Activated naive CD8-positive, alpha-beta T cell (primary cell): ENCODE data around the gene MRPL46.
"Not testable (repeated sequence)": the region's sequence is repeated elsewhere in the genome, so short reads cannot be mapped to it uniquely, and the experiment has no call there.

Experiments
- H3K27ac Mint-ChIP-seq: one replicate; pipeline ENCODE4 v1.8.0; 2021; ENCODE audit warnings: mixed read lengths
- H3K27me3 Mint-ChIP-seq: one replicate; pipeline ENCODE4 v1.8.0; 2021; ENCODE audit warnings: mixed read lengths
- H3K36me3 Mint-ChIP-seq: one replicate; pipeline ENCODE4 v1.8.0; 2021; ENCODE audit warnings: mixed read lengths
- H3K4me1 Mint-ChIP-seq: one replicate; pipeline ENCODE4 v1.8.0; 2021; ENCODE audit warnings: low read depth, mixed read lengths
- H3K4me3 Mint-ChIP-seq: one replicate; pipeline ENCODE4 v1.8.0; 2021; ENCODE audit warnings: mild to moderate bottlenecking, mixed read lengths
- H3K9me3 Mint-ChIP-seq: one replicate; pipeline ENCODE4 v1.8.0; 2021; ENCODE audit warnings: low read depth, mixed read lengths

The MRPL46 gene

GRCh38 chr15:88489321-88489720 lies 22.1 kb upstream of the MRPL46 start:
- no peaks in the 10 kb centered on the region for H3K9me3 Mint-ChIP-seq
- H3K4me3 Mint-ChIP-seq: no peak overlapping the region
- H3K27me3 Mint-ChIP-seq: no peaks in the 10 kb centered on the region
- H3K4me1 Mint-ChIP-seq: no peaks in the 10 kb centered on the region
- H3K27ac Mint-ChIP-seq: no peak overlapping the region
- H3K36me3 Mint-ChIP-seq: no peaks in the 10 kb centered on the region

GRCh38 chr15:88487796-88488523 lies 20.8 kb upstream of the MRPL46 start:
- Mint-ChIP-seq H3K9me3 (no peaks in the 10 kb centered on the region), H3K27ac (no peak overlapping the region), H3K36me3 (no peaks in the 10 kb centered on the region), H3K27me3 (no peaks in the 10 kb centered on the region), H3K4me3 (no peak overlapping the region), H3K4me1 (no peaks in the 10 kb centered on the region)

- H3K4me3 Mint-ChIP-seq: no peak overlapping the region
- H3K27me3 Mint-ChIP-seq: no peaks in the 10 kb centered on the region
- no peak overlapping the region for H3K27ac Mint-ChIP-seq
- H3K4me1 Mint-ChIP-seq: no peaks in the 10 kb centered on the region
- H3K36me3 Mint-ChIP-seq: no peaks in the 10 kb centered on the region
- no peaks in the 10 kb centered on the region for H3K9me3 Mint-ChIP-seq
Observed at GRCh38 chr15:88487178-88487795, 20.1 kb upstream of the MRPL46 start.

DNA sequence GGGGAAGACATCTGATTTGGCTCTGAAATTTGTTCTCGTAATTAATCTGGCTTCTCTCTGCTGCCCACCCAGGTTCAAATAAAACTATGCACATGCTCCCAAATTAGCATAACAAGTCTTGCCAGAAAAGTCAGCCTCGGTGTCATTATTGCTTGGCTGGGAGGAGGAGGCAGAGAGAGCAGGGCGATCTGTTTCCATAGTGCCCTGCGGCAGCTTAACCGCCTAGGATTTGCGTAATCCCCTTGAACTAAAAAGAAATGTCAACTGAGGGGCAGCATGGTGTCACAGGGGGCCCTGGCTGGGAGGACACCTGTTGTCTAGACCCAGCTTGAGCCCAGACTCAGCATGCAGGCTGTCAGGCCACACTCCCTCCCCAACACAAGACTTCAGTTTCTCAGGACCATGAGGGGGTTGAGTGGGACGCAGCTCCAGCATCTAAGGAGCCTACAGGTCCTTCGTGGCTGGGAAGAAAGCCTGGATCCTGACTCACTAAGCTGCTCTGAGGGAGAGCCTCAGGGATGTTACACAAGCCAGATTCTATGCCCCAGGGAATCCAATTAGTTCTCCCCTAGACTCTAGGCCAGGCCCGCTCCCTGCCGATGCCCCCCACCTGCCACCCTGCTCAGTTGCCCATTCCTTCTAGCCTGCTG lies 17.6 kb upstream of the MRPL46 start:
- Mint-ChIP-seq H3K27ac (no peak overlapping the region), H3K9me3 (no peaks in the 10 kb centered on the region), H3K36me3 (no peaks in the 10 kb centered on the region), H3K4me1 (no peaks in the 10 kb centered on the region), H3K27me3 (no peaks in the 10 kb centered on the region), H3K4me3 (no peak overlapping the region)

GRCh38 chr15:88482263-88482662 lies 15.1 kb upstream of the MRPL46 start:
- H3K36me3 Mint-ChIP-seq: no peaks in the 10 kb centered on the region
- H3K9me3 Mint-ChIP-seq: no peaks in the 10 kb centered on the region
- H3K27ac Mint-ChIP-seq: no peak overlapping the region
- no peaks in the 10 kb centered on the region for H3K4me1 Mint-ChIP-seq
- H3K4me3 Mint-ChIP-seq: no peak overlapping the region
- H3K27me3 Mint-ChIP-seq: no peaks in the 10 kb centered on the region

DNA sequence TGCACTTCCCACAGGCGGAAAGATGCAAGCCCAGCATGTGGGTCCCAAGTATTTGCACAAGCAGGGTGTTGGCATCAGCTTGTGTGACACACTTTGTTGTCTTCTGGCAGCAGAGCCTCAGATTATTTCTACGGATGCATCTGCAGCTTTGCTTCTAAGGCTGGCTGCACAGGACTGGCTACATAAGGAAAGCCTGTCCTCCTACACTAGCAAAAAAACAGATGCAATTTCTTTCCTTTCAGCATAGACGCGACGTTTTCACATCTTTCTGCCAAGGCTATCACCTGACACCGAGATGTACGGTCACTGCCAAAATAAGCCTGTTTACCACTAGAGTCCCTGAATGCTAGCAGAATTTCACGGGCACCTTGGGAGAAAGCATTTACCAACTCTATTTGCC lies 13.8 kb upstream of the MRPL46 start:
- H3K36me3 Mint-ChIP-seq: no peaks in the 10 kb centered on the region
- H3K27me3 Mint-ChIP-seq: no peaks in the 10 kb centered on the region
- no peaks in the 10 kb centered on the region for H3K9me3 Mint-ChIP-seq
- H3K27ac Mint-ChIP-seq: no peak overlapping the region
- no peaks in the 10 kb centered on the region for H3K4me1 Mint-ChIP-seq
- no peak overlapping the region for H3K4me3 Mint-ChIP-seq

DNA sequence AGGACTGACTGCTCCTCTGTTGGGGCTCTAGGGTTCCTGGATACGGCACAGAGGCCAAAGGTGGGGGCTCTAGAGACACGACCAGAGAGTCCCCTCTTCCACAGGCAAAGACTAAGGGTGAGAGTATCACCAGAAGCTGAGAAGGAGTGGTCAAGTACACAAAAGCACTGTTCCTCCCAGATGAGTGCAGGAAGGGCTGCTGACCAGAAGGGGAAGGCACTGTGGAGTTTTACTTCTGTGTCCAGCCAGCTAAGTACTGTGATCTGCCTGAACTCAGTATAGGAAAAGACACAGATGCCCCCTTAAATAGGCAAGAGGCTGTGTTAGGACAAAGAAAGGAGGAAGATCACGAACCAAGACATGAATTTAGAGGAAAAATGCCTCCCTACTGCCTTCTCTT lies 12.0 kb upstream of the MRPL46 start:
- no peaks in the 10 kb centered on the region for H3K9me3 Mint-ChIP-seq

GRCh38 chr15:88477904-88478303 lies 10.7 kb upstream of the MRPL46 start:
- Mint-ChIP-seq H3K27me3 (no peaks in the 10 kb centered on the region), H3K4me3 (no peak overlapping the region), H3K27ac (no peak overlapping the region), H3K9me3 (no peaks in the 10 kb centered on the region), H3K36me3 (peaks cover 2% of the 10 kb centered on the region), H3K4me1 (no peaks in the 10 kb centered on the region)

More for the DNA sequence above, 12.0 kb upstream of the MRPL46 start:
- Mint-ChIP-seq H3K36me3 (peaks cover 2% of the 10 kb centered on the region), H3K4me3 (no peak overlapping the region), H3K4me1 (no peaks in the 10 kb centered on the region), H3K27me3 (no peaks in the 10 kb centered on the region), H3K27ac (no peak overlapping the region)

GRCh38 chr15:88477126-88477525 lies 9.9 kb upstream of the MRPL46 start:
- peaks cover 2% of the 10 kb centered on the region for H3K4me1 Mint-ChIP-seq
- no peak overlapping the region for H3K27ac Mint-ChIP-seq
- H3K27me3 Mint-ChIP-seq: no peaks in the 10 kb centered on the region
- H3K36me3 Mint-ChIP-seq: peaks cover 4% of the 10 kb centered on the region
- H3K4me3 Mint-ChIP-seq: no peak overlapping the region
- H3K9me3 Mint-ChIP-seq: no peaks in the 10 kb centered on the region

DNA sequence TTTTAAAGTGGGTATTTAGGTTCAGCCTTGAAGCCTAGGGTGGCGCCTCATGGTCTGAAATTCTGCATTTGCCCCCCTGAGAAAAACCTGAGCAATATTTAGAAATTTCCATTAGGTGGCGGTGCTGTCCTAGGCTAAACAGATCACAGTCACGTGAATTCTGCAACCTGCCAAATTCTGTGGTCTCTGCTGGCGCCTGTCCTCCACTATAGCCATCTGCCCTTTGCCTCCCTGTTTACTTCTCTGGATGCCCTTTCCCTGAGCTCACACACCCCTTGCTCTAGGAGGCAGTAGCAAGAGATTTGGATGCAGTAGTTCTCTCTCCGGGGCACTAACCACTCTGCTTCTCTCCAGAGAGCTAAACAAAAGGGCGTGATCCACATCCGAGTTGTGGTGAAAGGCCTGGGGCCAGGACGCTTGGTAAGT lies 9.5 kb upstream of the MRPL46 start:
- peaks cover 5% of the 10 kb centered on the region for H3K36me3 Mint-ChIP-seq
- H3K9me3 Mint-ChIP-seq: no peaks in the 10 kb centered on the region
- H3K27me3 Mint-ChIP-seq: no peaks in the 10 kb centered on the region
- H3K4me1 Mint-ChIP-seq: peaks cover 3% of the 10 kb centered on the region
- H3K27ac Mint-ChIP-seq: no peak overlapping the region
- no peak overlapping the region for H3K4me3 Mint-ChIP-seq

GRCh38 chr15:88473661-88474293 lies 6.6 kb upstream of the MRPL46 start:
- H3K27ac Mint-ChIP-seq, H3K27me3 Mint-ChIP-seq, H3K9me3 Mint-ChIP-seq, H3K4me1 Mint-ChIP-seq, H3K4me3 Mint-ChIP-seq, H3K36me3 Mint-ChIP-seq: not testable (repeated sequence)

- H3K4me3 Mint-ChIP-seq: no peak overlapping the region
- H3K27ac Mint-ChIP-seq: no peak overlapping the region
- peaks cover 5% of the 10 kb centered on the region for H3K36me3 Mint-ChIP-seq
- no peaks in the 10 kb centered on the region for H3K27me3 Mint-ChIP-seq
- H3K9me3 Mint-ChIP-seq: no peaks in the 10 kb centered on the region
- peaks cover 11% of the 10 kb centered on the region for H3K4me1 Mint-ChIP-seq
Observed at GRCh38 chr15:88472225-88472624, 5.0 kb upstream of the MRPL46 start.

DNA sequence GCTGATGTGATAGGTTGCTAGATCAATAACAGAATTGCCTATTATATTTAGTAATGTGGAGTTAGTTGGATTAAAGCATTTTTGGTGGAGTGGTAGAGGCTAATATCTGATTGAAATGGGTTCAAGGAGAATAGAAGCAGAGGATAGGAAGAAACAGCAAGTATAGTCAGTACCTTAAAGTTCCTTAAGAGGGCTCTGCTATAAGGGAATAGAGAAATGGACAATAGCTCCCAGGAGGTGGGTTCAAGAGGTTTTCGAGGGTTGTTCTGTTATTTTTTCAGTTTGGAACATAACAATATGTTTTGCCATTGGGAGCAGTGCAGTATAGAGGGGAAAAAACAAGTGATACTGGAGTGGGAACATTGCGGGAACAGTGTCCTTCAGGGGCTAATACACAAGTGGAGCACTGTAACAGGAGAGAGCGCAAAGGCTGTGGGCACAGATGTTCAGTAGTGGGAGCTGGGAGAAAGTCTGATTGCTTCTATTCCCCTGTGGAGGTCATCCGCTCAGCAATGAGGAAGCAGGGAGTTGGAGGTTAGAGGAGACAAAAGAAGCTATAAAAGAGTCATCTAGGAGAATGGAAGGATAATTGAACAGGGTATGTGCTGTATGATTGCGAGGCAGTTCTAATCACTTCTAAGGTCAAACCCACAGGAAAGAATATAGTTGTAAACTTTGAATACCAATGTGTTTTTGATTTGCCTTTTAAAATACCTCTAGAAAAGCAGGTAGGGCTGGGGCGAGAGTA lies 3.6 kb upstream of the MRPL46 start:
- no peaks in the 10 kb centered on the region for H3K27me3 Mint-ChIP-seq
- H3K27ac Mint-ChIP-seq: no peak overlapping the region
- H3K4me1 Mint-ChIP-seq: peaks cover 22% of the 10 kb centered on the region
- no peak overlapping the region for H3K4me3 Mint-ChIP-seq
- H3K9me3 Mint-ChIP-seq: no peaks in the 10 kb centered on the region
- H3K36me3 Mint-ChIP-seq: peaks cover 5% of the 10 kb centered on the region

DNA sequence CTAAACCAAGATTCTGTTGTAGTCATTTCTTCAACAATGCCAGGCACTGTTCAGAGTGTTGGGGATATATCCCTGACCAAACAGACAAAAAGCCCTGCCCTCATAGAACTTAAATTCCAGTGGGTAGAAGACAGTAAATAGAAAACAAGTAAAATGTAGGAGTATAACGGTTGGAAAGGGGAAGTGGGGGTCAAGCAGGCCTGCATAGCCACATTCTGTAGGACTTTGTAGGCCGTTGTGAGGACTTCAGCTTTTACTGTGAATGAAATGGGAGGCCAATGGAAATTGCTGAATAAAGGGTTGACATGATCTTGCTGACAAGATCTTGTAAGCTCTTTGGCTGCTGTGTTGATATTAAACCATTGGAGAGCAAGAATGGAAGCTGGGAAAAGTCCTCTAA lies 2.1 kb upstream of the MRPL46 start:
- no peaks in the 10 kb centered on the region for H3K27me3 Mint-ChIP-seq
- H3K4me1 Mint-ChIP-seq: peaks cover 29% of the 10 kb centered on the region
- H3K27ac Mint-ChIP-seq: no peak overlapping the region
- H3K9me3 Mint-ChIP-seq: no peaks in the 10 kb centered on the region
- peaks cover 3% of the 10 kb centered on the region for H3K36me3 Mint-ChIP-seq
- H3K4me3 Mint-ChIP-seq: peak overlapping the region; percentile 96

DNA sequence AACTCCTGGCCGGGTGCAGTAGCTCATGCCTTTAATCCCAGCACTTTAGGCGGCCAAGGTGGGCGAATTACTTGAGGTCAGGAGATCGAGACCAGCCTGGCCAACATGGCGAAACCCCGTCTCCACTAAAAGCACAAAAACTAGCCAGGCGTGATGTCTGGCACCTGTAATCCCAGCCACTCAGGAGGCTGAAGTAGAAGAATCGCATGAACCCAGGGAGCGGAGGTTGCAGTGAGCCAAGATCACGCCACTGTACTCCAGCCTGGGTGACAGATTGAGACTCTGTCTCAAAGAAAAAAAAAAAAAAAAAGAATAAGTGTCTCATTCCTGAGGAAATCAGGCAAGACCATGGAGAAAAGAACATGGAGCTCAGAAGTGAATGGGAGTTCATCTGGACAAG lies 1.5 kb upstream of the MRPL46 start:
- H3K4me1 Mint-ChIP-seq: peaks cover 33% of the 10 kb centered on the region
- H3K4me3 Mint-ChIP-seq: peak overlapping the region; percentile 96
- not testable (repeated sequence) for H3K9me3 Mint-ChIP-seq, H3K27me3 Mint-ChIP-seq, H3K36me3 Mint-ChIP-seq
- H3K27ac Mint-ChIP-seq: peak overlapping the region; percentile 99
